ENCODE data around the gene SSBP3.
"Not testable (repeated sequence)": the region's sequence is repeated elsewhere in the genome, so short reads cannot be mapped to it uniquely, and the experiment has no call there.

SSBP3 gene

GRCh38 chr1:54241364-54241763 lies 164.8 kb downstream of the SSBP3 start:
- no peak for TF ChIP-seq CTCF (IDR thresholded peaks at IDR 0.05; ENCODE audit: extremely low read depth, missing control alignments)
- no peak for DNase-seq (ENCODE audit: low spot score)

- DNase-seq (ENCODE audit: low spot score) = no peak
- no peak for TF ChIP-seq CTCF (IDR thresholded peaks at IDR 0.05; ENCODE audit: extremely low read depth, missing control alignments)
Measured at GRCh38 chr1:54240741-54241335, 165.4 kb downstream of the SSBP3 start.

GRCh38 chr1:54239631-54240031 lies 166.6 kb downstream of the SSBP3 start:
- no peak for TF ChIP-seq CTCF (IDR thresholded peaks at IDR 0.05; ENCODE audit: extremely low read depth, missing control alignments)

GRCh38 chr1:54239035-54239383 lies 167.2 kb downstream of the SSBP3 start:
- no peak for DNase-seq (ENCODE audit: low spot score)
- TF ChIP-seq CTCF (IDR thresholded peaks at IDR 0.05; ENCODE audit: extremely low read depth, missing control alignments) = no peak

More at GRCh38 chr1:54239631-54240031, 166.6 kb downstream of the SSBP3 start:
- no peak for DNase-seq (ENCODE audit: low spot score)

- TF ChIP-seq CTCF (IDR thresholded peaks at IDR 0.05; ENCODE audit: extremely low read depth, missing control alignments) = no peak
- no peak for DNase-seq (ENCODE audit: low spot score)
Measured at GRCh38 chr1:54238353-54239034, 167.7 kb downstream of the SSBP3 start.

GRCh38 chr1:54237586-54237985 lies 168.6 kb downstream of the SSBP3 start:
- TF ChIP-seq CTCF (IDR thresholded peaks at IDR 0.05; ENCODE audit: extremely low read depth, missing control alignments) = no peak
- DNase-seq (ENCODE audit: low spot score) = no peak

- no peak for DNase-seq (ENCODE audit: low spot score)
- TF ChIP-seq CTCF (IDR thresholded peaks at IDR 0.05; ENCODE audit: extremely low read depth, missing control alignments) = no peak
Measured at GRCh38 chr1:54234284-54234683, 171.9 kb downstream of the SSBP3 start.

- DNase-seq (ENCODE audit: low spot score) = not testable (repeated sequence)
Measured at GRCh38 chr1:54233196-54233595, 173.0 kb downstream of the SSBP3 start.
